NCI-H146 treated with DMSO at 0.1 percent for 48 hours (cell line): ENCODE results near the gene MRPS33.
"Not testable (repeated sequence)": the region's sequence is repeated elsewhere in the genome, so short reads cannot be mapped to it uniquely, and the experiment has no call there.

ENCODE experiments used
- DNase-seq: peaks from one replicate; lab custom pipeline; 2025; ENCODE audit not compliant: unreplicated experiment; lab: John Stamatoyannopoulos, UW

The MRPS33 gene

DNA sequence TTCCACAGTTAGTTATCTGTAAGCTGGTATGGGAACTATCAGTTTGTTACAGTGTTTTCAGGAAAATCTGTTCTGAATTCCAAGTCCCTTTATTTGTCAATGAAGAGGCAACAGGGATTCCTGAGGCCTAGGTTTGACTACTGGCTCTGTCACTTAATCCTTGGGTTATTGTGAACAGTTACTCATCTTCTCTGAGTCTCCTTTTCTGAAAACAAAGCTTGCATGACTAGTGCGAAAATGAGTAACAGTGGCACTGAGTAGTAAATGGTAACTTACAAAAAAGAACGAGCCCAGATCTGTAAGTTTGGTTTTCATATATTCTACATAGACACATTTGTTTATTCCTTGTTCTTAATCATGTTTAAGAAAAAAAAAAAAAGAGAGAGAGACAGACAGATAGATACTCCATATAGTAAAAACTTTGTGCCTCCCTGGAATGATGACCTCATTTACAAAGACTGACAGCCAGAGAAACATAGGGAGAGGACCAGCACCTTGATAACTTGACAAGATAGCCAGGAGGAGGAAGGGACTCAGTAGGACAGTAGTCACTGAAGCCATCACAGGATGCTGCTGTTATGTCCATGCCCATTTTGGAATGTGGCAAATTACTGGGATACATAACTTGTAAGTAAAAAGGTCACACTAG, 1.9 kb downstream of the MRPS33 start:
- DNase-seq = no peak

DNA sequence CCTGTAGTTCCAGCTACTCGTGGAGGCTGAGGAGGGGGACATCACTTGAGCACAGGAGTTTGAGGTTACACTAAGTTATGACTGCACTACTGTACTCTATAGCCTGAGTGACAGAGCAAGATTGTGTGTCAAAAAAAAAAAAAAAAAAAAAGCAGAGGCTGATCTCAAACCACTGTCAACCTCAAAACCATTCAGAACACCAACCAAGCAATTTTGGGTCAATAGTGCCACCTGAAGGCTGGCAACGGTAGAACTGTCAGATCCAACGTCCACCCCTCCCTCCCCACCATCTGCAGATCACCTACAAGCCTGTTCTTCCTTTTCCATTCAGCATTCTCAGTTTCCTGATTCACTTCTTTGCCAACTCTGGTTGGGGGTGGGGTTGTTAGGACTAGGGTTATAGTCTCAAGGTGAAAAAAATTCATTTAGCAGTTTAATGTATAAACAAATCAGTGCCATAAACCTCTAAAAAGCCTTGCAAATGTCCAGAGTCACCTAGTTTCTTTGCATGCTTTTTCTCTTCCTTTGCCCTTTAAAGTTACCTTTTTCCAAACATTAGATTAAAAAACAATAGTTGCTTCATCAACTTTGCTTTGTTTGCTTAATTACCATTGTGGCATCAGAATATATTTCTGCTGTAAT, 2.6 kb downstream of the MRPS33 start:
- DNase-seq = peak; percentile 46

DNA sequence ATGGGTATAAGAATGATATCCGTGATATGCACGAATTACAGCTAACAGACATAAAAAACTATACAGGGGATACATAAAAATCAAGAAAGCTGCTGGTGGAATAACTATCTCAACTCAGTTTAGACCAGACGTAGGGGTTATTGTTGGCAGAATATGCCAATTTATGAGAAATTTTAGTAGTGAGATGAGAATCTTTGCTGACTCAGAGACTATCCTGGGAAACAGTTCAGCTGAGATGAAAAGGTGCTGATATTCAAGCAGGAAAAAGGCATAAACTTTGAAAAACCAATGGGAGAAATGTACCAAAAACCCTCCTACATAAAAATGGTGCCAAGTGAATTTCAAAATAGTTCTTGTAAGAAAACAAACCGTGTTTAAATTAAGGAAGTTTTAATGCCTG, 3.3 kb downstream of the MRPS33 start:
- no peak for DNase-seq

- no peak for DNase-seq
Measured at GRCh38 chr7:141003172-141004065, 11.3 kb downstream of the MRPS33 start.

- DNase-seq = no peak
Measured at GRCh38 chr7:141001546-141001945, 13.2 kb downstream of the MRPS33 start.

DNA sequence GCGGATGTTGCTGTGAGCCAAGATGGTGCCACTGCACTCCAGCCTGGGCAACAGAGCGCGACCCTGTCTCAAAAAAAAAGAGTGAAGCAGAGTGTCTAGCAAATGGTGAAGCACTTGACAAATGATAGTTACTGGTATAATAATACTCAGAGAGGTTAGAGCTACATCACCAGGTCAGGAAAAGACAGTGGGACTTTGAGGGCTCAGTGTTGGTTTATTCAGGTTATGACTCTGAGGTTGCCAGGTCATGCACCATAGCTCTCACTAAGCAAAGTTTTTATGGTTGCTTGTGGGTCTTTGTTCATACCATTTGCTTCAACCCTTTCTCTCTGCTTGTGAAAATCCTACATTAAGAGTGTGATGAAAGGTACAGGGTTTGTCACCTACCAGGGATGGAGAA, 13.6 kb downstream of the MRPS33 start:
- DNase-seq = no peak

DNA sequence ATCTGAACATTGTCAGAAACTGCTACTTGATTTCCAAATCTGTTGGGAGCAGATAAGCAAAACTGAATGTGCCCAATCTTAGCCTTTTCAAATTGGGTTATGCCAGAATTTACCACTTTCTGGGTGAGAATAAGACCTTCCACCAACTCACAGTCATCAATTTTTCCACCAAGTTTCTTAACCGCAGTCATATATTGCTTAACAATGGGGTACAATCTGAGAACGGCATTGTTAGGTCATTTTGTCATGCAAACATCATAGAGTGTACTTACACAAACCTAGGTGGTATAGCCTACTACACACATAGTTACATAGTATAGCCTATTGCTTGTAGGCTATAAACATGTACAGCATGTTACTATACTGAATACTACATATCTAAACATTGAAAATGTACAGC, 16.0 kb downstream of the MRPS33 start:
- DNase-seq = no peak

DNA sequence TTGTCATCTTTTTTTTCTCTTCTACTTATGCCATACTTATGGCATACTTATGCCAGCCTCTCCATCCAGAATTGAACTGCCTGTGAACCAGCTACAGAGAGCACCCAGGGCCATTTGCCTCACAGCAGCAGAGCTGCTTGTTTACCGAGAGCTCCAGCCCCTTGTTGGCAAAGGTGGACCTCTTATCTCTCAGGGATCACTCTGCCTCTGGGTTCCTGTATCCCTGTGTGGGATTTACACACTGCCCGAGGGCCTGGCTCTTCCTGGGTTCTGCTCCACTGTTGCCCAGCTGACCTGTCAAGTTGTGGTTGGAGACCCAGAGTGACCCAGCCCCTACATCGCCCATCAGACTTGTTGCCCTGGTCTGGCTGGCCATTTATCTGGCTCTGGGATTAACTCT, 22.3 kb downstream of the MRPS33 start:
- DNase-seq = no peak

DNA sequence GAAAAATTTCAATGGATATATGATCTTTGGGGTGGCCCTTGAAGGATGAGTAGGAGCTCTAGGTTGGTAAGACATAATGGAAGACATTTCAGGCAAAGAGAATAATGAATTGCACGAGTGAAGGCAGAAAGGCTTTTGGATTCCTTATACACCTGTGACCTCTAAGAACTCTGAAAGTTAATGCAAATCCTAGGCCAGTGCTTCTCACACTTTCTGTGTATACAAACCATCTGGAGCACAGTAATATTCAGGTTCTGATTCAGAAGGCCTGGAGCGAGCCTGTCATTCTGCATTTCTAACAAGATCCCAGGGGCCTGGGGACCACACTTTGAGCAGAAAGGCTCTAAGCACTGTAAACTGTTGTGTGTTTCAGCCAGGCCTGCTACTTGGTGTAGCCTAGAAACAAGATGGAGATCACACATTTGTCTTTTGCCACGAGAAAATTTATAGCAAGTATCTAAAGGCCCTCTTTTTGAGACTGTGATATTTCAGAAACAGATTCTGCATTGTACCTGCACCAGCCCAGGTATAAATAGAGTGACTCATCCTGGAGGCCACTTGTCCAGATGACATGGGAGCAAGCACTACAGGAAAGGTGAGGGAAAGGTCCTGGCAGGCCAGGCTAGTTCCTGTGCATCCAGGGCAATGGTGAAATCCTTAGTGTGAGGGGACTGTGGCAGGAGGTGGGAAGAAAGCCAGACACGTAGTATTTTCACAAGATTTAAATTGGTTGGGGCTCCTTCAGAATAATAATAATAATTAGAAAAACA, 24.4 kb downstream of the MRPS33 start:
- DNase-seq = no peak

- no peak for DNase-seq
Measured at GRCh38 chr7:140989068-140989467, 25.7 kb downstream of the MRPS33 start.

GRCh38 chr7:140983802-140984201, 30.9 kb downstream of the MRPS33 start:
- DNase-seq = no peak

DNA sequence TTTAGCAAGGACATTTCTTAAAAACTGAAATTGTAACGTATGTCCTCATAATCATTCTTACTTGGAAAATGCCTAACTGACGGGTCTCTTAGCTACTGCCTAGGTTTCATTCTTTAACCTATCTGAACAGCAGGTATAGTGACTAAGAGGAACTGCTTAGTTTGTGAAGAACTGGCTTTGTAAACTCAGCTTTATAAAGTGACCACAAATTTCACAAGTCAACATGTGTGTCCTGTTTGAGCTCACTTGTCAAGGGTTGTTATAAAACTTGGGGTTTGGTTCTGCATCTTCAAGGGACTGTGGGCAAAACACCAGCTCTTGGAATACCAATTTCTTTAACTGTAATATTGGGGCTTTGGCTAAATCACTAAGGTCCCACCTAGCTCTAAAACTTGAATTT, 32.2 kb downstream of the MRPS33 start:
- DNase-seq = no peak

DNA sequence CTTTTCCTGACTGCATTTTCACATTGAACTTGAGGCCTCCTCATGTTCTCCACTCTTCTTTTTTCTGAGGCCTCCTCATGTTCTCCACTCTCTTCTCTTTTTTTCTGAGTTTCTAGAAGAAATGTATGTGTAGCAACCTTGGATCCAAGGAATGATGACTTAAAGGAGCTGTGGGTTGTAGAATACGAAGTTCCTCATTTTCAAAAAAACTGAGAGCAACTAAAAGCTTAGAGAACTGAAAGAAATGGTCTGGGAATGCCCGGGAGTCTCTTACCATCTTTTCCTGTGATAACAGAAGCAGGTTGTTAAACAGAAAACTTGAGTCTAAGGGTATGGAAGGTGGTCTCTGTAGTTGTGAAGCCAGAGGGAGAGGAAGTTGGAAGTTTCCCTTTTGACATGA, 32.8 kb downstream of the MRPS33 start:
- no peak for DNase-seq

DNA sequence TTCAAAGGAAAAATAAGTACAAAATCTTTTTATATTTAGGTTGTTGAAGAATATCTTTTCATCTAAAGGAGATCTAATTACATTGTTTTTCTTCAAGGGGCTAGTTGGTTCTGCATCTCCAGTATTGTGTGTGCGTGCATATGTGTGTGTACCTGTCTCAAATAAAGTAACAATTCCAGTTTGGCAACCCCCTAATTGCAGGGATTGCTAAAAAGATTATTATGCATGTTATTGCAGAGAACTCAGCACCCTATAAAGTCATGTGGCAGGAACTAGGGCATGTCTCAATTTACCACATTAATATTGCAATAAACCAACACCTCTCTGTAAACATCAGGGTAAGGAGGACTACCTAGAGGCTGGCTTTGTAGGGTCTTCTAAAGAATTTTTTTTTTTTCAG, 37.0 kb downstream of the MRPS33 start:
- DNase-seq = no peak

DNA sequence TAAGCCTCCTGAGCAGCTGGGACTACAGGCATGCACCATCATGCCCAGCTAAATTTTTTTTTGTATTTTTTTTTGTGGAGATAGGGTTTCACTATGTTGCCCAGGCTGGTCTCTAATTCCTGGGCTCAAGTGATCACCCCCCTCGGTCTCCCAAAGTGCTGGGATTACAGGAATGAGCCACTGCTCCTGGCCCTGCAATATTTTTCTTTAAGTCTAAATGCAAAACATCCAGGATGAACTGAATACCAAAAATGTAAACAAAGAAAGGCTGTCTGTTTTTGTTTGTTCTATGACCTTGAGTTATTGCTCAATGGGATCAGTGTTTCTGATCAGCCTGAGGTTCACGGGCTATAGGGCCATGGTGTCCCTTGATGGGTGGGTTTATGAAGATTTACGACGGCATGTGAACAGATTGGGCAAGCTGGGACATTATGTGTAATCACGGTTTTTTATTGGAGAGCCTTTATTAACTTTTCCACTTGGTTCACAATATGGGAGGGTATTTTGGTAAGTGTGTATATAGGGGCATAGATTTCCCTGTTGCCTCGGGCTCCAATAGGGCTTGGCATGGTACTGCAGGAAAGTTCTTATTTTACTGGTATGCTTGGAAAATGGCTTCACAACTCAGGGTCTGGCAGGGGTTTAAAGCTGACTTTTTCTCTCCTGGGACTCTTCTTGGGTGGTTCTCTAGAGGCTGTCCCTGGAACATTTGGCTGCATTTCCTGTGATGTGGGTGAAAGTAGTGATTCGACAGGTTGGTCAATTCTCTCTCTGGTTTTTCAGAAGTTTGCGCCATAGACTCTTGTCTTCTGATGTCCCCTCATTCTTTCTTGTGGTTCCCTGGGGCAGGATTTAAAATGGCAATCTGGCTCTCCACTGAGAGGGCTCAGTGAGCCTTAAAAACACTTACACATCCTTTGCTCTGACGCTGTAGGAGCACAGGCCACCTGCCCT, 41.6 kb downstream of the MRPS33 start:
- no peak for DNase-seq

- DNase-seq = no peak
Measured at GRCh38 chr7:140972344-140972743, 42.4 kb downstream of the MRPS33 start.

- DNase-seq = no peak
Measured at GRCh38 chr7:140967438-140967837, 47.3 kb downstream of the MRPS33 start.

GRCh38 chr7:140966561-140967233, 48.1 kb downstream of the MRPS33 start:
- DNase-seq = no peak

DNA sequence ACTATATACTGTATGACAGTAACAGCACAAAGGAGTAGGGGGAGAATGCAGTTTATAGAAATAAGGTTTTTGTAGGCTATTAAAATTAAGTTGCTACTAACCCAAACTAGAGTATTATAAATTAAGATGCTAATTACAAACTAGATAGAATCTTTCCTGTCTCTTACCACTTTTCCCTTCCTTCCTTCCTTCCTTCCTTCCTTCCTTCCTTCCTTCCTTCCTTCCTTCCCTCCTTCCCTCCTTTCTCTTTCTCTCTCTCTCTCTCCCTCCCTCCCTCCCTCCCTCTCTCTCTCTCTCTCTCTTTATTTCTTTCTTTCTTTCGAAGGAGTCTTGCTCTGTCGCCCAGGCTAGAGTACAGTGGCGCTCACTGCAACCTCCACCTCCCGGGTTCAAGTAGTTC, 53.6 kb downstream of the MRPS33 start:
- no peak for DNase-seq

DNA sequence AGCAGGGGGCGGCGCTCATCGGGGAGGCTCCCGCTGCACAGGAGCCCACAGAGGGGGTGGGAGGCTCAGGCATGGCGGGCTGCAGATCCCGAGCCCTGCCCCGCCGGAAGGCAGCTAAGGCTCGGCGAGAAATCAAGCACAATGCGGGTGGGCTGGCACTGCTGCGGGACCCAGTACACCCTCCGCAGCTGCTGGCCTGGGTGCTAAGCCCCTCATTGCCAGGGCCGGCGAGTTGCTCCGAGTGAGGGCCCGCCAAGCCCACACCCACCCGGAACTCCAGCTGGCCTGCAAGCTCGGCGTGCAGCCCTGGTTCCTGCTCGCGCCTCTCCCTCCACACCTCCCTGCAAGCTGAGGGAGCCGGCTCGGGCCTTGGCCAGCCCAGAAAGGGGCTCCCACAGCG, 57.8 kb downstream of the MRPS33 start:
- DNase-seq = not testable (repeated sequence)
